GM23248 (cell line): ENCODE results near the gene ACBD5.

Experiments
- EZH2 ChIP-seq: fragments of 200-600 bp; sonication (generic); IDR thresholded peaks from 2 replicates; pipeline ENCODE4 v1.6.1; 2018; ENCODE audit warnings: antibody characterized with exemption, mild to moderate bottlenecking; ENCODE audit not compliant: insufficient read depth, poor library complexity, severe bottlenecking
- EZH2phosphoT487 ChIP-seq: fragments of 200-600 bp; sonication (generic); IDR thresholded peaks from 2 replicates; pipeline ENCODE4 v1.6.1; 2018; ENCODE audit warnings: antibody characterized with exemption, moderate library complexity, mild to moderate bottlenecking, low read depth; ENCODE audit not compliant: insufficient read depth

DNA sequence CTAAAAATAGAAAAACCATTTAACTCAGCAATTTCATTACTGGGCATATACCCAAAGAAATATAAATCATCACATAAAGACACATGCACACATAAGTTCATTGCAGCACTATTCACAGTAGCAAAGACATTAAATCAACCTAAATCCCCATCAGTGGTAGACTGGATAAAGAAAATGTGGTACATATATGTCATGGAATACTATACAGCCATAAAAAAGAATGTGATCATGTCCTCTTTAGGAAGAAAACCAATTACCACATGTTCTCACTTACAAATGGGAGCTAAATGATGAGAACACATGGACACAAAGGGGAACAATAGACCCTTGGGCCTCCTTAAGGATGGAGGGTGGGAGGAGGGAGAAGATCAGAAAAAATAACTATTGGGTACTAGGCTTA is 36.0 kb upstream of the ACBD5 start:
- TF ChIP-seq EZH2phosphoT487, result no peak
- no peak for TF ChIP-seq EZH2
